ENCODE data around the gene FAM78B. TPM values are rescaled to one million over a fixed set of nuclear protein-coding genes. Genes with fewer than 3 reads are reported as not detected.

FAM78B gene
- polyA plus RNA-seq, 3 donors: 0.76 to 3.2 (median 1.1) TPM

- no peak for DNase-seq (ENCODE audit: extremely low read depth in 1 of 11, low read depth in 9 of 11, low spot score in 4 of 11)
Measured at GRCh38 chr1:166032572-166033371, 134.0 kb downstream of the FAM78B start.

- DNase-seq (ENCODE audit: extremely low read depth in 1 of 11, low read depth in 9 of 11, low spot score in 4 of 11): no peak
Measured at GRCh38 chr1:166031932-166032571, 134.7 kb downstream of the FAM78B start.

DNA sequence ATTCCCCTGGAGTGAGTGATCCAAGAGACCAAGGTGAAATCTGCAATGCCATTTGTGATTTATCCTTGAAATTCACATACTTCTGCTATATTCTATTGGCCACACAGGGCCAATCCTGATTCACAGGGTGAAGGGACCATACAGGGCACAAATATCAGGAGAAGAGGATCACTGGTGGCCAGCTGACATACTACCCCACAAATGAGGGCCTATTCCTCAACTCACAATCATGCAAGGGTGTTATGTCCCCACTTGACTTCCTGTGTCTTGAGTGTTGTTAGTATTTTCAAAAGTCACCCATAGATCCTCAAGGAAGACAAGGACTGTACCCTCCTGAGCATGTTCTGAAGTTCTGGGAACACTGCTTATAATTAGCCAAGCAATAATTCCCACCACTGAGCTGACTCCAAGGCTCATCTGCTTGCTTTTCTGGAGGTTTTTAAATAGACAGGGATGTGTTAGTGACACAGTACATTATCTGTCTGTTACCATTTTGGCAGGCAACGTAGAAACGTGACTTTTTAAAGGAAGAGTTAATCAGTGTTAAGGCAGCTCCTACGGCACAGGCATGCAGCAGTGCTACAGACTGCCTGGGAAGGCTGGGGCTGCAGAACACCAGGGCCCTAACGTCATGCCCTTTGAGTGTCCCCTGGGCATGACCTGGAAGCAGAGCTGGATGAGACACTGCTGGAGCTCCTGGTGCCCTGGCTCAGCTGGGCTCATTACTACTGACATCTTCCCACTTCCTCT lies 137.4 kb downstream of the FAM78B start:
- DNase-seq (ENCODE audit: extremely low read depth in 1 of 11, low read depth in 9 of 11, low spot score in 4 of 11): no peak

DNA sequence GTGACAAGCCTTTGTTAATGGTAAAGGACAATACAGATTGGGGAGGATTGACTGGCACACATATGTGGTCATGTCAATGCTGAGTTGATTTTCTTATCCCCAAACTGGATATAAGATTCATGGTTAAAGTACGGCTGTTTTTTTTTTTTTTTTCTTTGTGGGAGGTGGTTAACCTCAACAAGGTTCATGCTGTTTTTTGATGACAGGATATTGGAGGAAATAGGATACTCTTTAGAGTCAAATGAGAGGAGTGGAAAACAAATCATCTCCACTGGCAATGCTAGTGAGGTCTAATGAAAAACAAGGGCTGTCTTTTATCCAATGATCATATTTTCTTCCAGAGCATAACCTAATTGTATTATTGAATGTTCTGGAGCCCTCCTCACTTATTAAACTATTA lies 140.2 kb downstream of the FAM78B start:
- DNase-seq (ENCODE audit: extremely low read depth in 1 of 11, low read depth in 9 of 11, low spot score in 4 of 11): peak in 1 of 11 donors; percentile 9

GRCh38 chr1:166026143-166026542 lies 140.7 kb downstream of the FAM78B start:
- no peak for DNase-seq (ENCODE audit: extremely low read depth in 1 of 11, low read depth in 9 of 11, low spot score in 4 of 11)

- DNase-seq (ENCODE audit: extremely low read depth in 1 of 11, low read depth in 9 of 11, low spot score in 4 of 11): no peak
Measured at GRCh38 chr1:166020210-166020609, 146.6 kb downstream of the FAM78B start.

Data from renal cortex interstitium (tissue), 11 donors.